ENCODE data around the gene PRAMEF33.
"Not testable (repeated sequence)": the region's sequence is repeated elsewhere in the genome, so short reads cannot be mapped to it uniquely, and the experiment has no call there.

PRAMEF33 gene

GRCh38 chr1:13303239-13303638, at the start of gene PRAMEF33:
Gene PRAMEF33 (plus strand): TSS chr1:13303539. CDS start chr1:13305955, 2,416 bp downstream.
- DNase-seq (ENCODE audit: low spot score) = not testable (repeated sequence)

- not testable (repeated sequence) for DNase-seq (ENCODE audit: low spot score)
These were observed 49.4 kb upstream of the PRAMEF33 start, which contains the start of gene PRAMEF5 for GRCh38 chr1:13253898-13254297. Gene PRAMEF5 (plus strand): TSS chr1:13254198. CDS start chr1:13259269, 5,071 bp downstream.

- DNase-seq (ENCODE audit: low spot score) = not testable (repeated sequence)
These were observed 38.2 kb upstream of the PRAMEF33 start for GRCh38 chr1:13265124-13265523.

DNA sequence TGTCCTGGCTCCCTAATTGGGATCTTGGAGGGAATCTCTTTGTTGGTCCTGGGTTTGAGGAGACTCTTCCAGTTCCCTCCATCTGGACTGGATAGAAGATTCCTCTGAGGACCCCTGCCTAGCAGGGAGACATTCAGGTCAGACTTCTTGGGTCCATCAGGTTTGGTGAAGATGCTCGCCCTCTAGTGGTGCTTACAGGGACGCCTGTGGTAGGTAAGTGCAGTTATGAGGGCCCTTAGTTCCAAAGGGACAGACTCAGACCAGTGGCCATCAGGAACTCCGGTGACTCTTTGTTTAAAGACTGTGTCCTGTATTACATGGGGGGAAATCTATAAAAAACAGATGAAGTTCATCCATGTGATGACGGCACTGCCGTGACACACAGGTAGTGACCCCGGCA, 26.3 kb upstream of the PRAMEF33 start:
- DNase-seq (ENCODE audit: low spot score) = not testable (repeated sequence)

GRCh38 chr1:13279617-13280016, 23.7 kb upstream of the PRAMEF33 start:
- DNase-seq (ENCODE audit: low spot score) = not testable (repeated sequence)

DNA sequence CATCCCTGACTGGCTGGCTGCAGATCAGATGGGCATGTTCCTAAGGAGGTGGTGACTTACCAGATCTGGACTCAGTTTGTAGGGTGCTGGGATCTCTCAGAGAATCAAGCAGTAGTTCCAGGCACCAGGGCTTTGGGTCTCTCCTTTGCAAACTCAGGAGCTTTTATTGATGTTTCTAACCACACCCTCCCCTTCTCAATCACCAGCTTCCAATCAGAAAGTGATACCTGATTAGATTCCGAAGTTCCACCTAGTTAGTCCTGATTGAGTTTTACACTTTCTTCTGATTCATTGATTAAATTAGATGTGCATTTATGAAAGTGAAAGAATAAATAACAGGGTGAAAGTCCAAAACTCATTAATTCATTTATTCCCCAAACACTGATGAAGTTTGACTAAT, 18.3 kb upstream of the PRAMEF33 start, which contains the start of gene PRAMEF8:
Gene PRAMEF8 (minus strand): TSS at position 101 of the 400 bp plus-strand sequence. CDS start 1,046 bp downstream, outside the sequence.
- DNase-seq (ENCODE audit: low spot score) = not testable (repeated sequence)

DNA sequence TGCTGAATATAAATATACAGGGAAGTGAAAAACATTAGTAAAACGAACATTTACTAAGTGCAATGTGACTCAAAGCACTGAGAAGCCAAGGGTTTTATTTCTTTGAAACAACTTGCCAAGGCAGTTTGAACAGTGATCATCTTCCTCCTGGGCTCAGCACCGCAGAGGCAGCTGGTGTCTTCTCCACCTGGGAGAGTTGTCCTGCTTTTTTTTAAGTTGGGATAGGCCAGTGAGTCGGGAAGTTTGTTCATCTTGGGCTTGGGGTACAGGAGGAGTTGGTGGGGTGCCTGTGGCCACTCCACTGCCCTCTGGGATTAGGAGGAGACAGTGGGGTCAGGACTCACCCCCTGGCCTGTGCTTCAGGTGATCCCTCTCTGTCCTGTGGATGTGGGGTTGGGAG, 14.3 kb upstream of the PRAMEF33 start:
- DNase-seq (ENCODE audit: low spot score) = not testable (repeated sequence)

DNA sequence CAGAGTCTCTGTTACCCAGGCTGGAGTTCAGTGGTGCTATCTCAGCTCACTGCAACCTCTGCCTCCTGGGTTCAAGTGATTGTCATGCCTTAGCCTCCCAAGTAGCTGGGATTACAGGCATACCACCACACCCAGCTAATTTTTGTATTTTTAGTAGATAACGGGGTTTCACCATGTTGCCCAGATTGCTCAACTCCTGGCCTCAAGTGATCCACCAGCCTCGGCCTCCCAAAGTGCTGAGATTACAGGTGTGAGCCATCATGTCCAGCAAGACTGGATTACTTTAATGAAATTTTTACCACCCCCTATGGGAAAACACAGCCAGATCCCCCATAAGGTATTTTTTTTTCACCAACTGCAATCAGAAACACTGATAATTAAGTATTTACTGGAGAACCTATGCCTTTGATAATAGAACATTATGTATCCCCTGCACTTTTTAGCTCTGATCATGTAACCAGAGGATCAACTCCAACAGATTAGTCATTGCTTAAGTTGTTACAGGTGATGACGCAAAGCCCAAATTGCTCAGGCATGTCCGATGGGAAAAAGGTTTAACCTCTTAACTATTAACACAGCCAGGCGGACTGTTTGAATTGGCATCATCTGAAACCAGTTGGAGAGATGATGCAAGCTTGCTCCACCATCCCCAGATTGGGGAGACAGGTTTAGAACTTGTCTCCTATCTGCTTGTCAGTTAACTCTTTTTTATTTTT, 6.0 kb upstream of the PRAMEF33 start:
- DNase-seq (ENCODE audit: low spot score) = not testable (repeated sequence)

GRCh38 chr1:13298699-13299098, 4.6 kb upstream of the PRAMEF33 start:
- not testable (repeated sequence) for DNase-seq (ENCODE audit: low spot score)

- not testable (repeated sequence) for DNase-seq (ENCODE audit: low spot score)
These were observed 1.1 kb upstream of the PRAMEF33 start for GRCh38 chr1:13302197-13302596.

DNA sequence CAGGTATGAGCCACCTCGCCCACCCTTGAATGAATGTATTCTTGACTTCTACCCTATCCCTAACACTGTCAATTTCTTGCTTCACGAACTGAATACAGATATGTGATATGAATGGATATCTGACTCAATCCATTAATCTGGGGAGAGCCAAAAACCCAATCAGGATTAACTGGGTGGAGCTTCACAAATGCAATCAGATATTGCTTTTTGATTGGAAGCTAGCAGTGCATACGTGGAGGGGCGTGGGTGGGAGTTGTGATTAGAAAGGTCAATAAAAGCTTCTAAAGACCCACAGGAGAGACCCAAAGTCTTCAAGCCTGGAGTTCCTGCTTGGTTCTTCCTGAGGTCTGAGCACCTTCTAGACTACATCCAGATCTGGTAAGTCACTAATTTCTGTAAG, 11.9 kb downstream of the PRAMEF33 start, which contains the start of gene PRAMEF15:
Gene PRAMEF15 (plus strand): TSS at position 301 of the 400 bp plus-strand sequence. CDS start 2,827 bp downstream, outside the sequence.
- DNase-seq (ENCODE audit: low spot score) = not testable (repeated sequence)

- DNase-seq (ENCODE audit: low spot score) = not testable (repeated sequence)
These were observed 39.2 kb downstream of the PRAMEF33 start for GRCh38 chr1:13342496-13342895.

DNA sequence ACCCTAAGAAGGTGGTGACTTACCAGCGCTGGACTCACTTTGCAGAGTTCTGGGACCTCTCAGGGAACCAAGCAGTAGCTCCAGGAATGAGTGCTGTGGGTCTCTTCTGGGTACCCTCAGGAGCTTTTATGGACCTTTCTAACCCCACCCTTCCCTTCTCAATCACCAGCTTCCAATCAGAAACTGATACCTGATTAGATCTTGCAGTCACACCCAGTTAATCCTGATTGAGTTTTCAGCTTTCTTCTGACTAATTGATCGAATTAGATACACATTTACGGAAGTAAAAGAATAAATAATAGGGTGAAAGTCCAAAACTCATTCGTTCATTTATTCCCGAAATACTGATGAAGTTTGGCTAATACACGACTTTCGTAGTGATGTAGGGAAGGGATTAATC, 43.7 kb downstream of the PRAMEF33 start, which contains the start of gene PRAMEF14:
Gene PRAMEF14 (minus strand): TSS at position 101 of the 400 bp plus-strand sequence. CDS start 1,820 bp downstream, outside the sequence.
- not testable (repeated sequence) for DNase-seq (ENCODE audit: low spot score)

GRCh38 chr1:13353476-13353875, 50.1 kb downstream of the PRAMEF33 start:
- not testable (repeated sequence) for DNase-seq (ENCODE audit: low spot score)

- DNase-seq (ENCODE audit: low spot score) = not testable (repeated sequence)
These were observed 51.1 kb downstream of the PRAMEF33 start for GRCh38 chr1:13354475-13354874.

DNA sequence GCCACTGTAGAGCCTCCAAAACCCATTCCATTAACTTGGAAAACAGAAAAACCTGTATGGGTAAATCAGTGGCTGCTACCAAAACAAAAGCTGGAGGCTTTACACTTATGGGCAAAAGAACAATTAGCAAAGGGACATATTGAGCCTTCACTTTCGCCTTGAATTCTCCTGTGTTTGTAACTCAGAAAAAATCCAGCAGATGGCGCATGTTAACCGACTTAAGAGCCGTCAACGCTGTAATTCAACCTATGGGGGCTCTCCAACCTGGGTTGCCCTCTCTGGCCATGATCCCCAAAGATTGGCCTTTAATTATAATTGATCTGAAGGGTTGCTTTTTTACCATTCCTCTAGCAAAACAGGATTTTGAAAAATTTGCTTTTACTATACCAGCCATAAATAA, 53.4 kb downstream of the PRAMEF33 start:
- DNase-seq (ENCODE audit: low spot score) = not testable (repeated sequence)

Measured in HuH-7.5 (cell line).